NCI-H524 treated with DMSO at 0.1 percent for 48 hours (cell line): ENCODE results near the gene WNK3.

Experiments used
- DNase-seq: peaks from one replicate; lab custom pipeline; 2025; lab: John Stamatoyannopoulos, UW

WNK3 gene

GRCh38 chrX:54238588-54238987 is 119.3 kb downstream of the WNK3 start:
- no peak for DNase-seq

- DNase-seq, result no peak
Observed at GRCh38 chrX:54237014-54237413, 120.8 kb downstream of the WNK3 start.

GRCh38 chrX:54230435-54231148 is 127.3 kb downstream of the WNK3 start:
- no peak for DNase-seq

GRCh38 chrX:54223581-54223980 is 134.3 kb downstream of the WNK3 start:
- no peak for DNase-seq

- DNase-seq, result no peak
Observed at GRCh38 chrX:54213603-54214002, 144.2 kb downstream of the WNK3 start.

- no peak for DNase-seq
Observed at GRCh38 chrX:54208531-54208930, 149.3 kb downstream of the WNK3 start.

GRCh38 chrX:54198262-54198661 is 159.6 kb downstream of the WNK3 start:
- DNase-seq, result no peak

- DNase-seq, result no peak
Observed at GRCh38 chrX:54194982-54195588, 162.8 kb downstream of the WNK3 start.

- no peak for DNase-seq
Observed at GRCh38 chrX:54193085-54193821, 164.6 kb downstream of the WNK3 start.

GRCh38 chrX:54184474-54184873 is 173.4 kb downstream of the WNK3 start:
- DNase-seq, result no peak

- peak; percentile 52 for DNase-seq
Observed at GRCh38 chrX:54182864-54183613, 174.8 kb downstream of the WNK3 start, which contains the start of gene FAM120C. TSS of gene FAM120C (minus strand) at chrX:54183254. CDS start at chrX:54183198, 56 bp downstream.

- peak; percentile 9 for DNase-seq
Observed at GRCh38 chrX:54182194-54182863, 175.5 kb downstream of the WNK3 start.

- DNase-seq, result no peak
Observed at GRCh38 chrX:54181202-54181953, 176.5 kb downstream of the WNK3 start.

GRCh38 chrX:54180403-54180802 is 177.4 kb downstream of the WNK3 start:
- DNase-seq, result no peak

- no peak for DNase-seq
Observed at GRCh38 chrX:54178100-54178940, 179.5 kb downstream of the WNK3 start.

GRCh38 chrX:54177306-54177705 is 180.5 kb downstream of the WNK3 start:
- no peak for DNase-seq

GRCh38 chrX:54173791-54174190 is 184.1 kb downstream of the WNK3 start:
- DNase-seq, result no peak

- DNase-seq, result no peak
Observed at GRCh38 chrX:54172455-54172854, 185.4 kb downstream of the WNK3 start.

- no peak for DNase-seq
Observed at GRCh38 chrX:54171527-54172250, 186.2 kb downstream of the WNK3 start.
